Astrocyte of the spinal cord (primary cell): Measurements from ENCODE around the gene RANGAP1.

Source experiments
- DNase-seq: peaks from one replicate; pipeline ENCODE4 v3.0.0; 2011; ENCODE audit warnings: low read depth, low spot score
- H3K4me3 ChIP-seq: 2 replicates; pipeline ENCODE4 v1.5.1; 2011; ENCODE audit warnings: low read depth, mild to moderate bottlenecking, low read length, moderate library complexity
- CTCF ChIP-seq: IDR thresholded peaks from 2 replicates; pipeline ENCODE4 v1.5.1; 2012; ENCODE audit warnings: low read depth, mild to moderate bottlenecking, low read length, inconsistent platforms
- in situ Hi-C: cut with HindIII; loops from 2 replicates; pipeline ENCODE4 v1.10.0; 2017; ENCODE audit warnings: low sequenced_read_pairs

The RANGAP1 gene

GRCh38 chr22:41229215-41229614 is 56.8 kb downstream of the RANGAP1 start:
- no peak for DNase-seq
- in situ Hi-C loops = no loop called here
- TF ChIP-seq CTCF = no peak
- H3K4me3 ChIP-seq = no peak overlapping the region

GRCh38 chr22:41226723-41227655 is 59.0 kb downstream of the RANGAP1 start:
- in situ Hi-C loops = no loop called here
- no peak for DNase-seq
- no peak overlapping the region for H3K4me3 ChIP-seq
- TF ChIP-seq CTCF = no peak

GRCh38 chr22:41223535-41223934 is 62.5 kb downstream of the RANGAP1 start:
- no peak for DNase-seq
- no peak for TF ChIP-seq CTCF
- no peak overlapping the region for H3K4me3 ChIP-seq
- in situ Hi-C loops = no loop called here

GRCh38 chr22:41222846-41223507 is 63.0 kb downstream of the RANGAP1 start:
- DNase-seq = no peak
- in situ Hi-C loops = no loop called here
- H3K4me3 ChIP-seq = no peak overlapping the region
- TF ChIP-seq CTCF = no peak

- in situ Hi-C loops = no loop called here
- TF ChIP-seq CTCF = no peak
- H3K4me3 ChIP-seq = no peak overlapping the region
- DNase-seq = peak; percentile 79
Measured at GRCh38 chr22:41217553-41218157, 68.3 kb downstream of the RANGAP1 start.

- TF ChIP-seq CTCF = no peak
- H3K4me3 ChIP-seq = no peak overlapping the region
- DNase-seq = no peak
- in situ Hi-C loops = no loop called here
Measured at GRCh38 chr22:41216984-41217383, 69.0 kb downstream of the RANGAP1 start.
